ENCODE measurements around the gene NR5A2. TPM values are rescaled to one million over a fixed set of nuclear protein-coding genes. Genes with fewer than 3 reads are reported as not detected.

The NR5A2 gene
- total RNA-seq, 4 donors from 2014 or later: 3.8 to 9.0 (median 4.5) TPM

GRCh38 chr1:200035397-200035955 lies 8.0 kb downstream of the NR5A2 start:
- peak overlapping the region in 2 of 4 donors; percentile 2 to 33 for H3K4me3 ChIP-seq
- TF ChIP-seq CTCF (IDR thresholded peaks at IDR 0.05) (no peak), POLR2A (IDR thresholded peaks at IDR 0.05) (no peak), EP300 (IDR thresholded peaks at IDR 0.05) (no peak)

GRCh38 chr1:200035956-200036618 lies 8.6 kb downstream of the NR5A2 start:
- 15% methylated on average over 26 to 27 of the region's 27 CpGs for WGBS, 2 donors
- peak overlapping the region in 1 of 4 donors; percentile 33 for H3K4me3 ChIP-seq
- no peak for TF ChIP-seq POLR2A (IDR thresholded peaks at IDR 0.05)
- TF ChIP-seq CTCF (IDR thresholded peaks at IDR 0.05): no peak
- no peak for TF ChIP-seq EP300 (IDR thresholded peaks at IDR 0.05)

More at GRCh38 chr1:200035397-200035955, 8.0 kb downstream of the NR5A2 start:
- Histone ChIP-seq H3K36me3 (no peaks in the 10 kb centered on the region), H3K27ac (no peak overlapping the region), H3K4me1 (peaks cover 0 to 52% (median 15%) of the 10 kb centered on the region in 4 donors), H3K27me3 (peaks cover 2 to 100% of the 10 kb centered on the region in 2 donors), H3K9me3 (no peaks in the 10 kb centered on the region)
- WGBS, 2 donors: 4 to 6% methylated on average over 32 to 36 of the region's 36 CpGs
- DNase-seq (ENCODE audit: low spot score in 2 of 2): no peak

GRCh38 chr1:200036619-200037270 lies 9.2 kb downstream of the NR5A2 start:
- DNase-seq (ENCODE audit: low spot score in 2 of 2): no peak
- WGBS, 2 donors: 36 to 41% methylated on average over 18 of the region's 18 CpGs
- Histone ChIP-seq H3K4me3 (no peak overlapping the region), H3K27me3 (peaks cover 2 to 100% of the 10 kb centered on the region in 2 donors), H3K4me1 (peaks cover 0 to 65% (median 20%) of the 10 kb centered on the region in 4 donors), H3K9me3 (no peaks in the 10 kb centered on the region), H3K36me3 (no peaks in the 10 kb centered on the region), H3K27ac (no peak overlapping the region)
- TF ChIP-seq CTCF (IDR thresholded peaks at IDR 0.05) (no peak), POLR2A (IDR thresholded peaks at IDR 0.05) (no peak), EP300 (IDR thresholded peaks at IDR 0.05) (no peak)

More at GRCh38 chr1:200035956-200036618, 8.6 kb downstream of the NR5A2 start:
- no peaks in the 10 kb centered on the region for H3K9me3 ChIP-seq
- H3K27ac ChIP-seq: no peak overlapping the region
- peaks cover 0 to 58% (median 20%) of the 10 kb centered on the region in 4 donors for H3K4me1 ChIP-seq
- DNase-seq (ENCODE audit: low spot score in 2 of 2): no peak
- peaks cover 2 to 100% of the 10 kb centered on the region in 2 donors for H3K27me3 ChIP-seq
- H3K36me3 ChIP-seq: no peaks in the 10 kb centered on the region

- Histone ChIP-seq H3K4me1 (peaks cover 0 to 72% (median 24%) of the 10 kb centered on the region in 4 donors), H3K27me3 (peaks cover 4 to 100% of the 10 kb centered on the region in 2 donors), H3K4me3 (no peak overlapping the region), H3K9me3 (no peaks in the 10 kb centered on the region), H3K27ac (no peak overlapping the region), H3K36me3 (no peaks in the 10 kb centered on the region)
- DNase-seq (ENCODE audit: low spot score in 2 of 2): no peak
- no peak for TF ChIP-seq CTCF (IDR thresholded peaks at IDR 0.05)
- no peak for TF ChIP-seq EP300 (IDR thresholded peaks at IDR 0.05)
- no peak for TF ChIP-seq POLR2A (IDR thresholded peaks at IDR 0.05)
- 74 to 89% methylated on average over 2 of the region's 2 CpGs for WGBS, 2 donors
These were observed 10.0 kb downstream of the NR5A2 start for GRCh38 chr1:200037501-200037900.

GRCh38 chr1:200037904-200038303 lies 10.4 kb downstream of the NR5A2 start:
- H3K4me1 ChIP-seq: peaks cover 0 to 76% (median 28%) of the 10 kb centered on the region in 4 donors
- H3K36me3 ChIP-seq: no peaks in the 10 kb centered on the region
- DNase-seq (ENCODE audit: low spot score in 2 of 2): no peak
- peaks cover 4 to 100% of the 10 kb centered on the region in 2 donors for H3K27me3 ChIP-seq
- no peak overlapping the region for H3K4me3 ChIP-seq
- peak overlapping the region in 1 of 4 donors; percentile 56 for H3K27ac ChIP-seq
- H3K9me3 ChIP-seq: no peaks in the 10 kb centered on the region
- no peak for TF ChIP-seq POLR2A (IDR thresholded peaks at IDR 0.05)
- no peak for TF ChIP-seq EP300 (IDR thresholded peaks at IDR 0.05)
- no peak for TF ChIP-seq CTCF (IDR thresholded peaks at IDR 0.05)
- WGBS, 2 donors: 74% methylated on average over 8 of the region's 8 CpGs
